HepG2 (cell line): ENCODE results near the gene TGM2. TPM values are rescaled to one million over a fixed set of nuclear protein-coding genes. Genes with fewer than 3 reads are reported as not detected.

Experiments used
- ATAC-seq: fragments of 200-7000 bp; cut with Tn5 transposase; 3 replicates; pipeline ENCODE4 v1.9.1; 2020; ENCODE audit warnings: mild to moderate bottlenecking, moderate library complexity
- BruUV-seq: library from RNA; stranded (reverse); fragments of 400-500 nt; replicated peaks from 2 replicates; lab custom pipeline; 2021; lab: Mats Ljungman, UMichigan
- CTCF ChIA-PET: fragments of 300-600 bp; formaldehyde crosslinking; extraction: SDS; loops from one replicate; lab custom pipeline; 2021; ENCODE audit warnings: low total read pairs, inconsistent platforms, low intra/inter-chr PET ratio; lab: Yijun Ruan, JAX
- POLR2A ChIA-PET: fragments of 350-600 bp; sonication (Branson Sonifier 250); formaldehyde crosslinking; loops from one replicate; lab custom pipeline; 2020; ENCODE audit warnings: antibody characterized with exemption, inconsistent platforms; lab: Yijun Ruan, JAX
- DNase-seq: peaks from one replicate; pipeline ENCODE4 v3.0.0-alpha.2; 2015; ENCODE audit warnings: low spot score
- FAIRE-seq: peaks from 3 replicates; lab custom pipeline; 2011; peaks lifted over from hg19 to GRCh38; lab: Jason Lieb, UNC
- H2AFZ ChIP-seq: one replicate; pipeline ENCODE4 v1.6.1; 2011; ENCODE audit warnings: low read length, inconsistent platforms
- H3K27ac ChIP-seq: fragments of 300-600 bp; 3 replicates; pipeline ENCODE4 v1.8.0; 2011; ENCODE audit warnings: mixed run types, mild to moderate bottlenecking, mixed read lengths, low read length, inconsistent platforms; ENCODE audit not compliant: insufficient read depth; ENCODE audit errors: extremely low read length
- H3K27me3 ChIP-seq, 2 experiments: fragments of 200-600 bp in 1 of 2; 2 replicates in 1 of 2; 3 replicates in 1 of 2; pipeline versions ENCODE4 v1.6.0 to v1.8.0; 2011; ENCODE audit warnings: low read length in 2 of 2, mild to moderate bottlenecking in 2 of 2, moderate library complexity in 2 of 2, inconsistent platforms in 1 of 2; ENCODE audit not compliant: insufficient read depth in 2 of 2, control insufficient read depth in 1 of 2
- H3K36me3 ChIP-seq, 2 experiments: fragments of 200-600 bp in 1 of 2; replicated peaks in 1 of 2; 2 replicates in 1 of 2; 3 replicates in 1 of 2; pipeline versions ENCODE4 v1.5.1 to v1.8.0; 2011; ENCODE audit warnings: low read length in 2 of 2, inconsistent platforms in 1 of 2; ENCODE audit not compliant: insufficient read depth in 2 of 2, control insufficient read depth in 1 of 2
- H3K4me1 ChIP-seq: 2 replicates; pipeline ENCODE4 v1.5.1; 2012; ENCODE audit warnings: low read length, inconsistent platforms; ENCODE audit not compliant: insufficient read depth
- H3K4me2 ChIP-seq: 2 replicates; pipeline ENCODE4 v1.6.0; 2011; ENCODE audit warnings: low read depth, low read length, inconsistent platforms
- H3K4me3 ChIP-seq, 3 experiments: fragments of 200-600 bp in 1 of 3; sonication (generic), shearing (Covaris generic) in 1 of 3; replicated peaks in 1 of 3; 2 replicates each; pipeline ENCODE4 v1.5.1; 2011 to 2016; ENCODE audit warnings: low read length in 3 of 3, inconsistent platforms in 2 of 3, low read depth in 2 of 3, mild to moderate bottlenecking in 2 of 3, control low read depth in 1 of 3, mixed read lengths in 1 of 3; ENCODE audit not compliant: insufficient read depth in 1 of 3
- H3K79me2 ChIP-seq: one replicate; pipeline ENCODE4 v1.6.1; 2011; ENCODE audit warnings: low read length, inconsistent platforms; ENCODE audit not compliant: insufficient read depth
- H3K9ac ChIP-seq: 2 replicates; pipeline ENCODE4 v1.6.0; 2011; ENCODE audit warnings: mild to moderate bottlenecking, low read depth, low read length, inconsistent platforms; ENCODE audit not compliant: insufficient read depth
- H3K9me3 ChIP-seq: 2 replicates; pipeline ENCODE4 v1.5.1; 2012; ENCODE audit warnings: mild to moderate bottlenecking, low read length
- H4K20me1 ChIP-seq: 2 replicates; pipeline ENCODE4 v1.6.0; 2011; ENCODE audit warnings: inconsistent platforms, mild to moderate bottlenecking, low read length, moderate library complexity; ENCODE audit not compliant: insufficient read depth
- FOSL1 ChIP-seq: sonication (generic); formaldehyde crosslinking; IDR thresholded peaks from 2 replicates; pipeline ENCODE4 v1.9.0; 2021; ENCODE audit warnings: missing genetic modification reagents, borderline replicate concordance
- LCORL ChIP-seq, 2 experiments: fragments of 450-650 bp in 1 of 2; sonication (generic) in 1 of 2; formaldehyde crosslinking in 1 of 2; IDR thresholded peaks; 2 replicates each; pipeline versions ENCODE4 v1.5.0 to v1.6.1; 2017 to 2020; ENCODE audit warnings: antibody characterized with exemption in 1 of 2, missing genetic modification reagents in 1 of 2
- NFE2L1 ChIP-seq: sonication (generic); formaldehyde crosslinking; IDR thresholded peaks from 2 replicates; pipeline ENCODE4 v1.4.0; 2020; ENCODE audit warnings: missing genetic modification reagents, mild to moderate bottlenecking, borderline replicate concordance
- STAG1 ChIP-seq: sonication (generic); formaldehyde crosslinking; IDR thresholded peaks from 2 replicates; pipeline ENCODE4 v1.4.0; 2020; ENCODE audit warnings: missing genetic modification reagents
- ZNF30 ChIP-seq: sonication (generic); formaldehyde crosslinking; IDR thresholded peaks from 2 replicates; pipeline ENCODE4 v1.5.0; 2020; ENCODE audit warnings: mild to moderate bottlenecking, missing genetic modification reagents
- ZNF569 ChIP-seq: sonication (generic); formaldehyde crosslinking; IDR thresholded peaks from 2 replicates; pipeline ENCODE4 v1.5.0; 2020; ENCODE audit warnings: mild to moderate bottlenecking, missing genetic modification reagents, moderate library complexity, borderline replicate concordance
- WGBS: methylation state at CpG from one replicate; pipeline ENCODE4 v1.1.6; 2017; ENCODE audit warnings: low lambda C conversion rate; 5-methylcytosine and 5-hydroxymethylcytosine counted together
- in situ Hi-C: cut with HindIII; loops from 2 replicates; pipeline ENCODE4 v1.10.0; 2017; ENCODE audit warnings: low pct_unique_long_range_greater_than_20kb; ENCODE audit not compliant: extremely low pct_ligation_motif_present
- intact Hi-C: fragments of 100-400 bp; cut with micrococcal nuclease; formaldehyde crosslinking; loops from one replicate; pipeline ENCODE4 v1.10.0; 2022; ENCODE audit not compliant: unreplicated experiment
- polyA plus RNA-seq, 8 experiments: library from polyadenylated mRNA; depleted of rRNA in 3 of 8; stranded (reverse) in 7 of 8; unstranded in 1 of 8; fragments of >200 nt; fragmentation: Illumina TruSeq in 4 of 8; extraction: Trizol in 4 of 8; gene quantifications; 2 replicates each; pipeline versions ENCODE4 v1.2.1 to v1.2.3, GENCODE V29; 2011 to 2016; ENCODE audit warnings: low read depth in 4 of 8, missing spikeins in 1 of 8, mixed read lengths in 1 of 8; ENCODE audit not compliant: insufficient read depth in 1 of 8
- total RNA-seq, 5 experiments: library from RNA; depleted of rRNA; stranded (reverse); fragments of >200 nt; fragmentation: Illumina TruSeq; extraction: Trizol; gene quantifications; 2 replicates each; pipeline ENCODE4 v1.2.3, GENCODE V29; 2016; ENCODE audit warnings: low read depth in 1 of 5
- TF ChIP-seq, protein P1 (sequence below): sonication (generic); formaldehyde crosslinking; IDR thresholded peaks from 2 replicates; pipeline ENCODE4 v1.4.0; 2020; ENCODE audit warnings: missing genetic modification reagents

TGM2 gene
- total and polyA plus RNA-seq, 2 of the 13 experiments (the other 11 are each of a cell fraction or from before 2014, with no cell fraction given): 4.2 to 46.4 TPM

DNA sequence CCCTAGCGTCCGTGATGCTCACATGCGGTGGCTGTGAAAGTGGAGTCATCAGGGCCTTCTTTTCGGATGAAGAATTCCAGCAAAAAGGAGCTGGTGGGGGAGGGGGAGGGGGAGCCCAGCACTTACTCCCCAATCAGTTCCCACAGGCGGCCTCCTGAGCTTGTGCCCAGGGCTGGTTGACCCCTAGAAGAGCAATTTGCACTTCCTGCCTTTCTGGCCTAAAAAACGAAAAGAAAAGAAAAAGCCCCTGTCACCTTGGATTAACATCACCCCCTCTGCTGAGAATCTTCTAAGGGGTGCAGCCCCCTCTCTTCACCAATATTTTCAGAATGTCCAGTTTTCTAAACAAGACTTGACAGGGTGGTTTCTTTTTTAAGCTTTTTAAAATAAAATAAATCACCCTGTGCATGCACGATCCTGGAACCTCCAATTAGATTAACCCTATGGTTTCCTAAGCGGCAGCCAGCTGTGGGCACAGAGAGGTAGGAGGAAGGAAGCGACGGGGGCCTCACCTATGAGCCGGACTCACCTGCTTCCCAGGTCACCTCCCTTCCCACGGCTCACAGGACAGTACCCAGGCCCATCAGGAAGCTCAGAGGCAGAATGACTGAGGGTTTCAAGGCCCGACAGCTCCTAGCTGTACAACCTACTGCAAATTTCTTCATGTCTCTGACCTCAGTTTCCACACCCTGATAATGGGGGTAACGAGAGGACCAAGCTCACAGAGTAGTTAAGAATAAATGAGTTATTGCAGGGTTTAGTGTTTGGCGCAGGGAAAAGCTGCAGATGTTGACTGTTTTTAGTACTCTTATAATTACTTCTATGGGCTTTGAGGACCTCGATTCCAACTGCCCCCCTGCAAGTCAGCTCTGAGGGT, 10.5 kb upstream of the TGM2 start:
- CTCF ChIA-PET: no interaction called here
- H3K9ac ChIP-seq: no peak overlapping the region
- no peaks in the 10 kb centered on the region for H3K79me2 ChIP-seq
- H3K4me2 ChIP-seq: no peak overlapping the region
- FAIRE-seq: no peak
- BruUV-seq: no TSS peak
- peaks cover 35% of the 10 kb centered on the region for H3K4me1 ChIP-seq
- H3K27ac ChIP-seq: no peak overlapping the region
- WGBS: 37% methylated on average over 16 of the region's 16 CpGs
- in situ Hi-C loops (no loop called here), intact Hi-C loops (no loop called here)
- DNase-seq: no peak
- POLR2A ChIA-PET: no interaction called here
- H3K36me3 ChIP-seq: no peaks in the 10 kb centered on the region
- H3K9me3 ChIP-seq: no peaks in the 10 kb centered on the region
- TF ChIP-seq FOSL1 (CRISPR knock-in tag): no peak
- no peak for TF ChIP-seq NFE2L1 (CRISPR knock-in tag)
- no peak for TF ChIP-seq ZNF569 (CRISPR knock-in tag)
- TF ChIP-seq LCORL (IDR thresholded peaks at IDR 0.05): no peak
- TF ChIP-seq LCORL (CRISPR knock-in tag; IDR thresholded peaks at IDR 0.05): no peak
- TF ChIP-seq, protein P1, sequence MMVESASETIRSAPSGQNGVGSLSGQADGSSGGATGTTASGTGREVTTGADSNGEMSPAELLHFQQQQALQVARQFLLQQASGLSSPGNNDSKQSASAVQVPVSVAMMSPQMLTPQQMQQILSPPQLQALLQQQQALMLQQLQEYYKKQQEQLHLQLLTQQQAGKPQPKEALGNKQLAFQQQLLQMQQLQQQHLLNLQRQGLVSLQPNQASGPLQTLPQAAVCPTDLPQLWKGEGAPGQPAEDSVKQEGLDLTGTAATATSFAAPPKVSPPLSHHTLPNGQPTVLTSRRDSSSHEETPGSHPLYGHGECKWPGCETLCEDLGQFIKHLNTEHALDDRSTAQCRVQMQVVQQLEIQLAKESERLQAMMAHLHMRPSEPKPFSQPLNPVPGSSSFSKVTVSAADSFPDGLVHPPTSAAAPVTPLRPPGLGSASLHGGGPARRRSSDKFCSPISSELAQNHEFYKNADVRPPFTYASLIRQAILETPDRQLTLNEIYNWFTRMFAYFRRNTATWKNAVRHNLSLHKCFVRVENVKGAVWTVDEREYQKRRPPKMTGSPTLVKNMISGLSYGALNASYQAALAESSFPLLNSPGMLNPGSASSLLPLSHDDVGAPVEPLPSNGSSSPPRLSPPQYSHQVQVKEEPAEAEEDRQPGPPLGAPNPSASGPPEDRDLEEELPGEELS (CRISPR knock-in tag): no peak
- no peak for TF ChIP-seq STAG1 (CRISPR knock-in tag)
- TF ChIP-seq ZNF30 (CRISPR knock-in tag): no peak
- no peaks in the 10 kb centered on the region for H4K20me1 ChIP-seq
- no peak overlapping the region for H2AFZ ChIP-seq
- no peak for ATAC-seq
- H3K27me3 ChIP-seq: peaks cover 7 to 12% of the 10 kb centered on the region in 2 experiments; a peak in 3 of 5 replicates
- H3K4me3 ChIP-seq: no peak overlapping the region
